ENCODE results near the gene DPP10. TPM values are rescaled to one million over a fixed set of nuclear protein-coding genes. Genes with fewer than 3 reads are reported as not detected.

The DPP10 gene
- total and polyA plus RNA-seq, 2 of the 13 experiments (the other 11 are each of a cell fraction or from before 2014, with no cell fraction given) = 0.95 to 1.7 TPM

DNA sequence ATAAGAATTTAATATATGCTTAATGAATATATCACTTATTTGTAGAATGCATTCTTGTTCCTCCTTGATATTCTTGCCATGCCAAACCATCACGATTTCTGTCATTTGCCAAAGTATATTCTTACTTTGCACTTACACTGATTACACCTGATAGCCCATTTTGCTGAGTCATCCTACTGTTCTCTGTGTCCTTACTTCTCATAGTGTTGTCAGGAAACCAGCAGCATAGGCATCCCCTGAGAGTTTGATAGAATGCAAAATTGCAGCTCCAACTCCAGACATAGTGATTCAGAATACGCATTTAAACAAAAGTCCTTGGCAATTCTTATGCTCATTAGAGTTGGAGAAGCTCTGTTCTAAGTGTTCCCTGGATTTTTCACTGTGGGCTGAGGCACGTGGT, 687.1 kb downstream of the DPP10 start (continued):
- no peak for TF ChIP-seq PCBP1 (IDR thresholded peaks at IDR 0.05; ENCODE audit: borderline replicate concordance, low read depth, low read length)
- no peak for TF ChIP-seq KLF9 (CRISPR knock-in tag; IDR thresholded peaks at IDR 0.05; ENCODE audit: low read depth)
- TF ChIP-seq, protein P1, sequence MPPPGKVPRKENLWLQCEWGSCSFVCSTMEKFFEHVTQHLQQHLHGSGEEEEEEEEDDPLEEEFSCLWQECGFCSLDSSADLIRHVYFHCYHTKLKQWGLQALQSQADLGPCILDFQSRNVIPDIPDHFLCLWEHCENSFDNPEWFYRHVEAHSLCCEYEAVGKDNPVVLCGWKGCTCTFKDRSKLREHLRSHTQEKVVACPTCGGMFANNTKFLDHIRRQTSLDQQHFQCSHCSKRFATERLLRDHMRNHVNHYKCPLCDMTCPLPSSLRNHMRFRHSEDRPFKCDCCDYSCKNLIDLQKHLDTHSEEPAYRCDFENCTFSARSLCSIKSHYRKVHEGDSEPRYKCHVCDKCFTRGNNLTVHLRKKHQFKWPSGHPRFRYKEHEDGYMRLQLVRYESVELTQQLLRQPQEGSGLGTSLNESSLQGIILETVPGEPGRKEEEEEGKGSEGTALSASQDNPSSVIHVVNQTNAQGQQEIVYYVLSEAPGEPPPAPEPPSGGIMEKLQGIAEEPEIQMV (CRISPR knock-in tag; IDR thresholded peaks at IDR 0.05; ENCODE audit: low read depth) = no peak
- TF ChIP-seq, protein P2, sequence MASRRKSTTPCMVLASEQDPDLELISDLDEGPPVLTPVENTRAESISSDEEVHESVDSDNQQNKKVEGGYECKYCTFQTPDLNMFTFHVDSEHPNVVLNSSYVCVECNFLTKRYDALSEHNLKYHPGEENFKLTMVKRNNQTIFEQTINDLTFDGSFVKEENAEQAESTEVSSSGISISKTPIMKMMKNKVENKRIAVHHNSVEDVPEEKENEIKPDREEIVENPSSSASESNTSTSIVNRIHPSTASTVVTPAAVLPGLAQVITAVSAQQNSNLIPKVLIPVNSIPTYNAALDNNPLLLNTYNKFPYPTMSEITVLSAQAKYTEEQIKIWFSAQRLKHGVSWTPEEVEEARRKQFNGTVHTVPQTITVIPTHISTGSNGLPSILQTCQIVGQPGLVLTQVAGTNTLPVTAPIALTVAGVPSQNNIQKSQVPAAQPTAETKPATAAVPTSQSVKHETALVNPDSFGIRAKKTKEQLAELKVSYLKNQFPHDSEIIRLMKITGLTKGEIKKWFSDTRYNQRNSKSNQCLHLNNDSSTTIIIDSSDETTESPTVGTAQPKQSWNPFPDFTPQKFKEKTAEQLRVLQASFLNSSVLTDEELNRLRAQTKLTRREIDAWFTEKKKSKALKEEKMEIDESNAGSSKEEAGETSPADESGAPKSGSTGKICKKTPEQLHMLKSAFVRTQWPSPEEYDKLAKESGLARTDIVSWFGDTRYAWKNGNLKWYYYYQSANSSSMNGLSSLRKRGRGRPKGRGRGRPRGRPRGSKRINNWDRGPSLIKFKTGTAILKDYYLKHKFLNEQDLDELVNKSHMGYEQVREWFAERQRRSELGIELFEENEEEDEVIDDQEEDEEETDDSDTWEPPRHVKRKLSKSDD (CRISPR knock-in tag; IDR thresholded peaks at IDR 0.05; ENCODE audit: low read depth) = no peak
- no peak for TF ChIP-seq KLF13 (CRISPR knock-in tag; IDR thresholded peaks at IDR 0.05)
- no peak for TF ChIP-seq ZNF180 (CRISPR knock-in tag; IDR thresholded peaks at IDR 0.05; ENCODE audit: borderline replicate concordance, low read depth)
- peak; percentile 90 to 92 for TF ChIP-seq MAFK (conservative IDR thresholded peaks at IDR 0.05 in 1 of 2, IDR thresholded peaks at IDR 0.05 in 1 of 2; ENCODE audit: low read length in 2 of 2)
- no peak for TF ChIP-seq ZNF772 (CRISPR knock-in tag; IDR thresholded peaks at IDR 0.05)
- TF ChIP-seq KLF12 (CRISPR knock-in tag; IDR thresholded peaks at IDR 0.05; ENCODE audit: borderline replicate concordance) = no peak
- TF ChIP-seq ZBTB21 (CRISPR knock-in tag; IDR thresholded peaks at IDR 0.05) = no peak
- TF ChIP-seq ZNF678 (CRISPR knock-in tag; IDR thresholded peaks at IDR 0.05) = no peak
- no peak for TF ChIP-seq ATRX (CRISPR knock-in tag; IDR thresholded peaks at IDR 0.05; ENCODE audit: borderline replicate concordance)
- no peak for TF ChIP-seq DPF2 (CRISPR knock-in tag; IDR thresholded peaks at IDR 0.05; ENCODE audit: borderline replicate concordance, low read depth)
- no peak for TF ChIP-seq CEBPG (CRISPR knock-in tag; IDR thresholded peaks at IDR 0.05)
- TF ChIP-seq, protein P3, sequence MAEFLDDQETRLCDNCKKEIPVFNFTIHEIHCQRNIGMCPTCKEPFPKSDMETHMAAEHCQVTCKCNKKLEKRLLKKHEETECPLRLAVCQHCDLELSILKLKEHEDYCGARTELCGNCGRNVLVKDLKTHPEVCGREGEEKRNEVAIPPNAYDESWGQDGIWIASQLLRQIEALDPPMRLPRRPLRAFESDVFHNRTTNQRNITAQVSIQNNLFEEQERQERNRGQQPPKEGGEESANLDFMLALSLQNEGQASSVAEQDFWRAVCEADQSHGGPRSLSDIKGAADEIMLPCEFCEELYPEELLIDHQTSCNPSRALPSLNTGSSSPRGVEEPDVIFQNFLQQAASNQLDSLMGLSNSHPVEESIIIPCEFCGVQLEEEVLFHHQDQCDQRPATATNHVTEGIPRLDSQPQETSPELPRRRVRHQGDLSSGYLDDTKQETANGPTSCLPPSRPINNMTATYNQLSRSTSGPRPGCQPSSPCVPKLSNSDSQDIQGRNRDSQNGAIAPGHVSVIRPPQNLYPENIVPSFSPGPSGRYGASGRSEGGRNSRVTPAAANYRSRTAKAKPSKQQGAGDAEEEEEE (CRISPR knock-in tag; IDR thresholded peaks at IDR 0.05; ENCODE audit: borderline replicate concordance) = no peak
- TF ChIP-seq, protein P4, sequence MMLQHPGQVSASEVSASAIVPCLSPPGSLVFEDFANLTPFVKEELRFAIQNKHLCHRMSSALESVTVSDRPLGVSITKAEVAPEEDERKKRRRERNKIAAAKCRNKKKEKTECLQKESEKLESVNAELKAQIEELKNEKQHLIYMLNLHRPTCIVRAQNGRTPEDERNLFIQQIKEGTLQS (CRISPR knock-in tag; IDR thresholded peaks at IDR 0.05) = no peak
- TF ChIP-seq, protein P5, sequence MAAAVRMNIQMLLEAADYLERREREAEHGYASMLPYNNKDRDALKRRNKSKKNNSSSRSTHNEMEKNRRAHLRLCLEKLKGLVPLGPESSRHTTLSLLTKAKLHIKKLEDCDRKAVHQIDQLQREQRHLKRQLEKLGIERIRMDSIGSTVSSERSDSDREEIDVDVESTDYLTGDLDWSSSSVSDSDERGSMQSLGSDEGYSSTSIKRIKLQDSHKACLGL (CRISPR knock-in tag; IDR thresholded peaks at IDR 0.05) = no peak

Data from HepG2 (cell line).